Measurements from ENCODE around the gene CHRDL2.

CHRDL2 gene

DNA sequence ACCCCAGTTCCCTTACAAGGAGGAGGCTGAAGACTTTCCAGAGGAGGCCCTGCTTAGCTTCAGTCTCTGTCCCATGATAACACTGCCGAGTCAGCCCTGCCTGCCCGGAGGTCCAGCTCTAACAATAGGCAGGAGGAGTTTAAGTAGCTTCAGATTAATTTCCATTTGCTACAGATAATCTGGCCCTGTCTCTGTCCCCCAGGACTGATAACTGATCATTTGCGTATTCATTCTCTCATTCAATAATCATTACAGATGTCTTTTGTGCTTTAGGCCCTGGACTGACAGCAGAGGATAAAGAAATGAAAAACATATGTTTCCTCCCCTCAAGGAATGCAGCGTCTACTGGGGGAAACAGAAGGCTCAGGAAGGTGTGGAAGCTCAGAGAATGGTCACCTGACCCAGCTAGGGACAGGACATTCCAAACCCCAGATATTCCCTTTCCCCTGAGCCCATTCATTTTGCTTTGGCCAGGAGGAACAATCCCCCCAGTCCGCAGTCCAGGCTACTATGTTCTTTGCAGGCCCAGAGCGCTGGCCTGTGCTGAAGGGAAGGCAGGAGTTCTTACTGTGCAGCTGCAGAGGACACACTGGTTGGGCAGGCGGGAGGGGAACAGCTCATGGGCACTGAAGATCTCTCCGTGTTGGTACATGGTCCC, 20.8 kb downstream of the CHRDL2 start:
- no peak for DNase-seq

DNA sequence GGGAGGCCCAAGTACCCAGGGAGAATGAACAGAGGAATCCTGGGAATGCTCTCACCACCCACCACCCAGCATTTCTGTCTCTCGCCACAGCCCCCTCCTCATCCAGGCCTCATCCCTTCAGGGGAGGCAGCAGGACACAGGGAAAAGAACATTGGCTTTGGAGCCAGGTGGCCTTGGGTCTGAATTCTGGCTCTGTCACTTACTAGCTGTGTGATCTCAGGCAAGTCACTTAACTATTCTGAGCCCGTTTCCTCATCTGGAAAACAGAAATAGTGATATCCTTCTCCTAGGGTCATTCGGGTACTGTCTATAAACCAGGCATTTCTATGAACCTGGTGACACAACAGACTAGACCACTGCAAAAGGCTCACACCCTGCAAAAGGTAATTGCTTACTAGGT, 22.1 kb downstream of the CHRDL2 start:
- no peak for DNase-seq

DNA sequence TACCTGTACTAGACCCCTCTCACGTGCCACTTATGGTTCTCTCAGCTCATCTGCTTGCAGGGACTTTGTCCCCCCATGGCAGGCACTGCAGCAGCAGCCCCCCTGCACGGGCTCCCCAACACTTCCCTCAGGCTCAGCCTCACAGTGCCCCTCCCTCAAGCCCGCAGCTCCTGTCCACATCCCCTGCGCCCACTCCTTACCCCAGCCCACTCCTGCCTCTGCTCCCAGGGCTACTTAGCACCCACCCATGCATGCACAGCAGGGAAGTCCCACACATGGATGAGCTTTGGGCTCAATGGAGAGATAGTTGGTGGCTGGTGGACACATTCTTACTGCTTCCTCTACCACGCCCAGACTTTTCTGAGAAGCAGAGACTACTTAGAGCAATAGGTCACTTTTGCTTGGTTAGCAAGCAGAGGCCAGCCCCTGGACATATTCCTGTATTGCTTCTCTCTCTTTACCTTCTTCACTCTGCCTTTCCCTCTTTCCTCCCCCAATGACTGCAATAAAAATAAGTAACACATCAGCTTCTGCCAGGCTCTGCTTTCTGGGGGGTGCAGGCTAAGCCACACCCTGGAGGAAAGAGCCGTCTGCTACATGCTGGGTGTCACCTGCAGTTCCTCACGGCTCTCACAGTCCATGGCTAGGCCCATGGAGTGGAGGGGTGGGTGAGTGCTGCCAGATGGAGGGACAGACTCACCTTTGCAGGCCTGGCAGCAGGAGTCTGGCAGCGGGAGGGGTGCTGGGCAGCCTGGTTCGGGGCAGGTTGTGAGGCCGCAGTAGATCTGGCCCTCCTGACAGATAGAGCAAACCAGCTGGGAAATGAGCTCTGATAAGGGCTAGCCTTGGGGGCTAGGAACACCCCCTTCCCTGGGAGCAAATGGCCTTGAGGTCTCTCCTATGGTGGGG, 23.4 kb downstream of the CHRDL2 start:
- peak; percentile 52 for DNase-seq

- no peak for DNase-seq
These were observed 24.0 kb downstream of the CHRDL2 start for GRCh38 chr11:74707182-74707581.

DNA sequence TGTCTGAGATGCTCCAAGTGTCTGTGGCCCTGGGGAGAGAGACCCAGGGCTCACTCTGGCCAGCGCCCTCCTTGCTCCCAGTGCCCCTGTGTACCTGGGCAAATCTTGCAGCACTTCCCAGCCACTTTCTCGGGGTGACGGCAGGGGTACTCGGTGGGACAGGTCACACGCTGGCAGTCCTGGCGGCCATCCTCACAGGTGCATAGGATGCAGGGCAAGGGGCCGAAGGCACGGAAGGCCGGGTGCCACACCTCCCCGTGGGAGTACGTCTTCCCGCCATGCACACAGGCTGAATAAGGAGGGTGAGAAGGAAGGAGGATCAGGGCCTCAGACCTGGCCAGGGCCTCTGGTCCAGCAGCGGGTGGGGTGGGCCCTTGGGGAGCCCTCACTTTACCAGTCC, 28.0 kb downstream of the CHRDL2 start:
- no peak for DNase-seq

- peak; percentile 74 for DNase-seq
These were observed 28.7 kb downstream of the CHRDL2 start for GRCh38 chr11:74702383-74703007.

GRCh38 chr11:74701351-74701750, 29.9 kb downstream of the CHRDL2 start:
- peak; percentile 23 for DNase-seq

DNA sequence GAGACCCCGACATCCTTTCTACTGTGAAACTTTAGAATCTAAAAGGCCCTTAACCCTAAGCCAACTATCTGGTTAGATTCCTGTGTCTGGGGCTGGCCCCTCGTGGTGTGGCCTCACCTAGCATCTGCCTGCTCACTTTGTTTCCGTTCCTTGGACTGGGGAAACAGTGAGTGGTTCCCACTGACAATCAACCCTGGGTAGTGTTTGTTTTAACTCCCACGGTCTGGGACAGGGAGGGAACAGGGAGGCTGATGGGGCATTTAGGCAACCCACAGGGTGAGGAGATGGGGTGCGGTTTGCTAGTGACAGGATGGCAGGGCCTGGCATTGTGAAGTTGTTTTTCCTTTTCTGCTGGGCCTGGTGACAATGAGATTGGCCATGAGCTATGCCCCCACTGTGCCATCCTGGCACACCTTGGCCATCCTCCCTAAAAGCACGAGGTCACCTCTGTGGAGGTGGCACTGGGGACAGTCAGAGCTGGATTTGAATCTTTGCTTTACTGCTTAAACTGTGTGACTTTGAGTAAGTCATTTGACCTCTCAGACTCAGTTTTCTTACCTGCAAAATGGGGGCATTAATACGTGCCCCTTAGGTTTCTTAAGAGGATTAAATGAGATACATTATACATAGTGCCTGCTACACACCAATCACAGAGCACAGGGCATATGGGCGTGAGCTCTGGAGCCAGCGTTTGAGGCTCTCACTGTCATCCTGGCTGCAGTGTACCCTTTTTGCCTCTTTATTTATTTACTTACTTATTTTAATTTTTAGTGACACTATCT, 31.4 kb downstream of the CHRDL2 start:
- DNase-seq: no peak

DNA sequence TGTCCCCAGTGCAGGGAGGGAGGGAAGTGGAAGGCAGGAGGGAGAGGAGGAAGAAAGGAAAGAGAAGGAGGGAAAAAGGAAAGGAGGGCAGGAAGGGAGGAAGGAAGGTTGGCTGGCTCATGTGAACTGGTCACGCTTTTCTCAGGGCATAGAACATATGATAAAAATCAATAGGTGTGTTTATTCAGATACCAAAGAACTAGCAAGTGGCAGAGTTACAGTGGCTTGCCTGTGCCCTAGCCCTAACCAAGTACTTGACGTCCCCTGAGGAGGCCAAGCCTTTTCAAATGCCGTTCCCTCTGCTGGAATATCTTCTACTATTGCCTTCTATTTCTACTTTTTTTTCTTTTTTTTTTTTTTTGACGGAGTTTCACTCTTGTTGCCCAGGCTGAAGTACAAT, 33.5 kb downstream of the CHRDL2 start:
- DNase-seq: no peak

GRCh38 chr11:74696939-74697675, 34.1 kb downstream of the CHRDL2 start:
- DNase-seq: no peak

GRCh38 chr11:74696500-74696899, 34.7 kb downstream of the CHRDL2 start:
- DNase-seq: no peak

DNA sequence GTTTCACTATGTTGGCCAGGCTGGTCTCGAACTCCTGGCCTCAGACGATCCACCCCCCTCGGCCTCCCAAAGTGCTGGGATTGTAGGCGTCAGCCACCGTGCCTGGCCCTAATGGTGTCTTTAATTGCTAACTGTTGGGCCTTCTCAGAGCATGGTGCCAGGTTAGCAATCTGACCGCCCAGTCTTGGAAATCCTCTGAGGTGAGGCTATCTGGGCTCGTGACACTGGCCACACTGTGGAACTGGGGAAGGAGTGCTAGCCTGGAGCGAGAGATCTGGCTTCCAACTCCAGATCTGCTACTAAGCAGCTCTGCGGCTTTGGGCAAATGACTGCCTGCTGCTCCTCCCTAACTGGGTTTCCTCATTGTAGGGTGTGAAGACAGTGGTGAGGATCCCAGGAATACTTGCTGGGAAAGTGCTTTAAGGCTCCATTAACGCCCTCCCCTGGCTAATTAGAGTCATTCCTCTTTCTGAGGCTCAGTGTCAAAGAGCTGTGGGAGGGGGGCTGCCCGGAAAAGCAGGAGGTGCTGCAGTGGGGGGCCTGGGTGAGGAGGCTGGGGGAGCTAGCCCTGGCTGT, 35.4 kb downstream of the CHRDL2 start:
- DNase-seq: peak; percentile 35

GRCh38 chr11:74694136-74694930, 36.9 kb downstream of the CHRDL2 start:
- no peak for DNase-seq

GRCh38 chr11:74693531-74693930, 37.7 kb downstream of the CHRDL2 start:
- DNase-seq: no peak

GRCh38 chr11:74691755-74692154, 39.5 kb downstream of the CHRDL2 start:
- no peak for DNase-seq

- no peak for DNase-seq
These were observed 41.6 kb downstream of the CHRDL2 start for GRCh38 chr11:74689666-74690065.

DNA sequence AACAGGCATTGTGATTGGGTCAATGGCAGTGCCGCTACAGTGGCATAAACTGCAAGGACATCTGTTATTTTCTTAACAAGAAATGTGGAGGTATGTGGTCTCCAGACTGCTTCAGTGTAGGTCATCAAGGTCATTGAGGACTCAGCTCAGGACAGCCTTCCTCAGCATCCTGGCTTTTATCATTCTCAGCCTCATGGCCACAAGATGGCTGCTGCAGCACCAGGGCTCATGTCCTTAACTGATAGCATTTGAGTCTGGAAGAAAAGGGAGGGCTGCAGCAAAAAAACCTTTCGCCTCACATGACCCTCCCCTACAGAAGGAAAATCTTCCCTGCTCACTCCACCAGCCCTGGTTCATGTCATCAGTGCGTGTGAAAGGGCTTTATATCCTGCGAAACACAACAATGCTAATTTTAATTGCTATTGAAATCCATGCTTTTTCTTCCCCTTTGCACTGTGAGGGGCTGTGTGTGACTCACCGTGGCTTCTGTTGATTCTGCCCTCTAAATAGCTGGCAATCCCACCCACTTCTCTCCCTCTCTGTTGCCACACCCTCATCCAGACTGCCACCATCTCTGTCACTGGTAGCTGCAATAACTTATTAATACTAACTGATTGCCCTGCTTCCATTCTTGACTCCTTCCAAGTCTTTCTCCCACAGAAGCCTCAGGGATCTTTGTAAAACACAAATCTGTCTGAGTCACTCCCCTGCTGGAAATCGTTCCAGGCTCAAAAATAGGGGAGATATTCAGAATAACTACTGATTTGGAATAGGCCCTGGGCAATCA, 43.8 kb downstream of the CHRDL2 start:
- DNase-seq: peak; percentile 52

GRCh38 chr11:74686792-74687191, 44.4 kb downstream of the CHRDL2 start:
- no peak for DNase-seq

DNA sequence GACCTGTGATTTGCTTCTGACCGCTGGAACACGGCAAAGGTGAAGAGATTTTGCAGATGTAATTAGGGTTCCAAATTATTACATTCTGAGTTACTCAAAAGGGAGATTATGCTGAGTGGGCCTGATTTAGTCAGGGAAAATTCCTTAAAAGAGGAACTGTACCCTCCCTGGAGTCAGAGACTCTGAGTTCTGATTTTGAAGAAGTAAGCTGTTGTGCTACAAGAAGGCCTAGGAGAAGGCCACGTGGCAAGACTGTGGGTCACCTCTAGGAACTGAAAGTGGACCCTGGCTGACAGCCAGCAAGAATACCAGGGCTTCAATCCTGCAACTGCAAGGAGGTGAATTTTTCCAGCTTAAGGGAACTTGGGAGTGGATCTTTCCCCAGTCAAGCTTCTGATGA, 45.3 kb downstream of the CHRDL2 start:
- DNase-seq: no peak

DNA sequence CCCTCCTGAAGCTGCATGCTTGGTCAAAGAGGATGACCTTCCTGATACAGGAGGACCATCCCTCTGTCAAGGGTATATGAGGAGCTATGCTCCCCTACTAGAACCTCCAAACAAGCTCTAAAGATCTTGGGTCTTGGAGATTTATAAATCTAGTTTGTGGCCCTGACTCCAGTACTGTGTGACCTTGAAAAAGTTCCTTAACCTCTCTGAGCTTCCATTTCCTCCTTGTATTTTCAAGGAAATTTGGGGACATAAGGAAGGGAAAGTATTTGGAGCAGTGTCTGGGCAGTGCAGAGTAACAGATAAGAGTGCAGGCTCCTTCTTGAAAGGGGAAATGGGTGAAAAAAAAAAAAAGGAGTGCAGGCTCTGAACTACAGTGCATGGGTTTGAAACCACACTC, 45.9 kb downstream of the CHRDL2 start:
- DNase-seq: no peak
